IMR-90 (cell line): ENCODE data around the gene TAOK1. TPM values are rescaled to one million over a fixed set of nuclear protein-coding genes. Genes with fewer than 3 reads are reported as not detected.

Experiments
- ATAC-seq: fragments of 200-7000 bp; cut with Tn5 transposase; 2 replicates; pipeline ENCODE4 v1.9.1; 2020; ENCODE audit warnings: low read depth, mild to moderate bottlenecking, moderate library complexity
- BruUV-seq: library from RNA; stranded (reverse); fragments of 400-500 nt; replicated peaks from 2 replicates; lab custom pipeline; 2021; lab: Mats Ljungman, UMichigan
- CTCF ChIA-PET: fragments of 300-600 bp; formaldehyde crosslinking; extraction: SDS; loops from one replicate; lab custom pipeline; 2021; ENCODE audit warnings: antibody characterized with exemption; lab: Yijun Ruan, JAX
- POLR2A ChIA-PET: fragments of 300-600 bp; sonication (Branson Sonifier 250); formaldehyde crosslinking; loops from one replicate; lab custom pipeline; 2022; ENCODE audit warnings: antibody characterized with exemption; ENCODE audit not compliant: unreplicated experiment; lab: Charles Lee
- DNase-seq: peaks from one replicate; pipeline ENCODE4 v3.0.0; 2013
- H2AFZ ChIP-seq: replicated peaks from 2 replicates; pipeline ENCODE3; 2013; ENCODE audit warnings: low read length, mild to moderate bottlenecking; ENCODE audit not compliant: poor library complexity
- H2AK5ac ChIP-seq: 2 replicates; pipeline ENCODE4 v1.6.1; 2013; ENCODE audit warnings: low read depth, low read length, inconsistent platforms
- H2AK9ac ChIP-seq: replicated peaks from 2 replicates; pipeline ENCODE3; 2013; ENCODE audit warnings: mild to moderate bottlenecking, low read depth, low read length, moderate library complexity; ENCODE audit not compliant: poor library complexity
- H2BK120ac ChIP-seq: 2 replicates; pipeline ENCODE4 v1.6.1; 2013; ENCODE audit warnings: low read depth, low read length, inconsistent platforms
- H2BK15ac ChIP-seq: 3 replicates; pipeline ENCODE4 v1.6.1; 2013; ENCODE audit warnings: low read depth, low read length, inconsistent platforms
- H2BK20ac ChIP-seq: 2 replicates; pipeline ENCODE4 v1.6.1; 2013; ENCODE audit warnings: low read depth, mild to moderate bottlenecking, inconsistent platforms, low read length, moderate library complexity
- H2BK5ac ChIP-seq: 2 replicates; pipeline ENCODE4 v1.6.1; 2013; ENCODE audit warnings: mild to moderate bottlenecking, low read depth, low read length, inconsistent platforms; ENCODE audit not compliant: poor library complexity, severe bottlenecking
- H3K14ac ChIP-seq: replicated peaks from 2 replicates; pipeline ENCODE4 v1.6.1; 2013; ENCODE audit warnings: low read depth, low read length, inconsistent platforms
- H3K18ac ChIP-seq: 2 replicates; pipeline ENCODE4 v1.6.1; 2013; ENCODE audit warnings: low read depth, low read length, control low read depth
- H3K23ac ChIP-seq: 2 replicates; pipeline ENCODE4 v1.6.1; 2013; ENCODE audit warnings: low read depth, low read length, inconsistent platforms
- H3K27ac ChIP-seq: 2 replicates; pipeline ENCODE4 v1.5.1; 2013; ENCODE audit warnings: mild to moderate bottlenecking, control low read depth, low read length; ENCODE audit not compliant: insufficient read depth
- H3K27me3 ChIP-seq: 2 replicates; pipeline ENCODE4 v1.6.1; 2013; ENCODE audit warnings: low read length; ENCODE audit not compliant: control insufficient read depth, insufficient read depth
- H3K36me3 ChIP-seq: 2 replicates; pipeline ENCODE4 v1.6.1; 2013; ENCODE audit warnings: low read length, mixed read lengths; ENCODE audit not compliant: control insufficient read depth, insufficient read depth
- H3K4ac ChIP-seq: 2 replicates; pipeline ENCODE4 v1.6.1; 2013; ENCODE audit warnings: low read depth, low read length, inconsistent platforms
- H3K4me1 ChIP-seq: 2 replicates; pipeline ENCODE4 v1.6.1; 2013; ENCODE audit warnings: low read length, mixed read lengths; ENCODE audit not compliant: control insufficient read depth, insufficient read depth
- H3K4me2 ChIP-seq: 2 replicates; pipeline ENCODE4 v1.6.1; 2013; ENCODE audit warnings: low read depth, mild to moderate bottlenecking, control low read depth, low read length, moderate library complexity
- H3K4me3 ChIP-seq: 2 replicates; pipeline ENCODE4 v1.5.1; 2013; ENCODE audit warnings: low read depth, mild to moderate bottlenecking, control low read depth, low read length, moderate library complexity; ENCODE audit not compliant: insufficient read depth
- H3K56ac ChIP-seq: 2 replicates; pipeline ENCODE4 v1.6.1; 2013; ENCODE audit warnings: low read length, inconsistent platforms; ENCODE audit not compliant: insufficient read depth; ENCODE audit errors: extremely low read depth
- H3K79me1 ChIP-seq, 2 experiments: 2 replicates each; pipeline ENCODE4 v1.6.1; 2013; ENCODE audit warnings: low read length in 2 of 2, inconsistent platforms in 1 of 2, low read depth in 1 of 2
- H3K9ac ChIP-seq: 2 replicates; pipeline ENCODE4 v1.6.1; 2013; ENCODE audit warnings: low read depth, low read length, control low read depth
- H3K9me1 ChIP-seq: 2 replicates; pipeline ENCODE4 v1.6.1; 2013; ENCODE audit warnings: low read length, inconsistent platforms; ENCODE audit not compliant: insufficient read depth
- H3K9me3 ChIP-seq: 2 replicates; pipeline ENCODE4 v1.6.1; 2013; ENCODE audit warnings: low read length; ENCODE audit not compliant: control insufficient read depth, insufficient read depth
- H4K20me1 ChIP-seq: 2 replicates; pipeline ENCODE4 v1.6.1; 2013; ENCODE audit warnings: low read length, inconsistent platforms; ENCODE audit not compliant: insufficient read depth
- H4K5ac ChIP-seq: 2 replicates; pipeline ENCODE4 v1.6.1; 2013; ENCODE audit warnings: mild to moderate bottlenecking, low read depth, low read length, control low read depth
- H4K8ac ChIP-seq, 2 experiments: 2 replicates each; pipeline ENCODE4 v1.6.1; 2013; ENCODE audit warnings: low read depth in 2 of 2, low read length in 2 of 2, control low read depth in 1 of 2, inconsistent platforms in 1 of 2
- H4K91ac ChIP-seq: 2 replicates; pipeline ENCODE4 v1.6.1; 2013; ENCODE audit warnings: low read depth, low read length, inconsistent platforms; ENCODE audit not compliant: insufficient read depth
- CEBPB ChIP-seq: IDR thresholded peaks from 2 replicates; pipeline ENCODE4 v1.6.1; 2012; ENCODE audit warnings: low read depth, low read length, improper control_type of control experiment
- MXI1 ChIP-seq: IDR thresholded peaks from 2 replicates; pipeline ENCODE4 v1.6.1; 2012; ENCODE audit warnings: low read depth, mild to moderate bottlenecking, low read length, moderate library complexity, borderline replicate concordance
- NFE2L2 ChIP-seq: fragments of 150-350 bp; IDR thresholded peaks from 2 replicates; pipeline ENCODE4 v1.6.1; 2016; ENCODE audit warnings: low read depth, mild to moderate bottlenecking, low read length
- RCOR1 ChIP-seq: IDR thresholded peaks from 2 replicates; pipeline ENCODE4 v1.6.1; 2012; ENCODE audit warnings: mild to moderate bottlenecking, low read length, improper control_type of control experiment; ENCODE audit not compliant: insufficient replicate concordance
- WGBS, 2 experiments: methylation state at CpG; one replicate each; pipeline versions ENCODE4 v1.1.5 to v1.1.7; 2013; ENCODE audit warnings: missing lambda C conversion rate in 2 of 2; ENCODE audit not compliant: insufficient read length in 1 of 2; ENCODE audit errors: extremely low coverage in 2 of 2; 5-methylcytosine and 5-hydroxymethylcytosine counted together
- dilution Hi-C: fragments of 300-500 bp; cut with HindIII; formaldehyde crosslinking; loops from one replicate; pipeline ENCODE4 v1.14.3; 2018; ENCODE audit warnings: low sequenced_read_pairs; ENCODE audit not compliant: unreplicated experiment
- in situ Hi-C: fragments of 300-500 bp; cut with MboI; formaldehyde crosslinking; loops from 3 replicates; pipeline ENCODE4 v1.14.3; 2019; ENCODE audit warnings: low sequenced_read_pairs, inconsistent platforms, mixed read lengths
- intact Hi-C: fragments of 100-400 bp; cut with micrococcal nuclease; formaldehyde crosslinking; loops from 2 replicates; pipeline ENCODE4 v1.10.0; 2022
- polyA plus RNA-seq, 3 experiments: library from polyadenylated mRNA; depleted of rRNA; stranded (reverse); fragments of >200 nt; gene quantifications; 2 replicates each; pipeline ENCODE4 v1.2.3, GENCODE V29; 2012; ENCODE audit warnings: low replicate concordance in 1 of 3
- total RNA-seq: library from RNA; depleted of rRNA; stranded (reverse); fragments of >200 nt; gene quantifications from 2 replicates; pipeline ENCODE4 v1.2.3, GENCODE V29; 2012
- TF ChIP-seq, protein P1 (sequence below): conservative IDR thresholded peaks from 2 replicates; pipeline ENCODE4 v1.5.1; 2012; ENCODE audit warnings: mild to moderate bottlenecking, low read depth, low read length, improper control_type of control experiment

The TAOK1 gene
- total and polyA plus RNA-seq, 2 of the 4 experiments (the other 2 are of a cell fraction), result 9.8 to 91.8 TPM

DNA sequence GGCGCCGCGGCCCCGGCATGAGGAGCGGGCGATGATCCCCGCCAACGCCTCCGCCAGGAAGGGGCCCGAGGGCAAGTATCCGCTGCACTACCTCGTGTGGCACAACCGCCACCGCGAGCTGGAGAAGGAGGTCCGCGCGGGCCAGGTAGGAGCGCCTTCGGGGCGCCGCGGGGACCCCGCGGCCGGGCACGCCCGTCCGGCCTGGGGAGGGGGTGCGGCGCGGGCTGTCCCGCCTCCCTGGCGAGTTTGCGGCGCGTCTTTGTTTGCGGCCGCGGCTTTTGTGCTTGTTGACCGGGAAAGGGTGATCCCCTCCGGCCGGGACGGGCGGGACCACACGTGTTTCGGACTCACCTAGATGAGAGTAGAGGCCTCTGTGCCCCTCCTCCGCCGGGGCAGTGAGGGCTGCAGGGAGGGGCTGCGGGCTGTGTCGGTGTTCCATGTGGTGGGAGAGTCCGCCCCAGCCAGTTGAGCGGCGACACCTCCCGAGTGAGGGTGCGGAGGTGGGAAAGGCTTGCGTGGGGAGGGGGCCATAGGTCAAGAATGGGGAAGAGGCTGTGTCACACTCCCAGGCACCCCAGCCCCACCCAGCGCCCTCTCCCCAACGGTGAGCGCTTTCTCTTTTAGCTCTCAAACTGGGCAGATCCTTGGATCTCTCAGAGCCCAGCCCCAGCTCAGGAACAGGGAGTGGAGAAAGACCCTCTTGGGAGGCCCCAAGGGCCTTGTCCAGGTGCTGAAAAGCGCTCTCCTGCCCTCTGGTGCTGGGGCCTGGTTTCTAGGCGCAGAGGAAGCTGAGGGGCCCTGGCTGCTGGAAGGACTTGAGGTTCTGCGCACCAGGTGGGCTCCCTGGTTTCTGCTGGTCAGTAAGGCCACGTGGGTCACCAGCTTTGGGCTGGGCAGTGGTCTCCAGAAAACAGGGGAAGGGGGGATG is 203.7 kb downstream of the TAOK1 start:
- peaks cover 2% of the 10 kb centered on the region; the same call in 1 of the 2 replicates for H3K27me3 ChIP-seq
- H2BK20ac ChIP-seq, result no peak overlapping the region
- H3K18ac ChIP-seq, result no peak overlapping the region
- H2BK15ac ChIP-seq, result no peak overlapping the region
- H3K9me1 ChIP-seq, result no peaks in the 10 kb centered on the region; the same call in 1 of the 2 replicates
- peak overlapping the region; percentile 86 for H3K4me2 ChIP-seq
- 1% methylated on average over 14 of the region's 64 CpGs; no CpG with 5 or more reads in 1 of the 2 experiments for WGBS, 2 experiments
- no peak overlapping the region for H2AK5ac ChIP-seq
- H4K8ac ChIP-seq, result no peak overlapping the region; a peak in 1 of 4 replicates
- CTCF ChIA-PET, result interaction anchor here (1.2 kb wide), 1 partner anchor 24 kb away, joined by 3 read pairs; no protein-coding TSS in a partner anchor
- H3K9me3 ChIP-seq, result no peaks in the 10 kb centered on the region
- dilution Hi-C loops, result no loop called here
- H2BK5ac ChIP-seq, result no peak overlapping the region
- no peak for TF ChIP-seq RCOR1
- TF ChIP-seq MXI1, result peak; percentile 76; the same call in 1 of the 2 replicates
- no peak for TF ChIP-seq CEBPB
- no peak for TF ChIP-seq NFE2L2
- TF ChIP-seq, protein P1, sequence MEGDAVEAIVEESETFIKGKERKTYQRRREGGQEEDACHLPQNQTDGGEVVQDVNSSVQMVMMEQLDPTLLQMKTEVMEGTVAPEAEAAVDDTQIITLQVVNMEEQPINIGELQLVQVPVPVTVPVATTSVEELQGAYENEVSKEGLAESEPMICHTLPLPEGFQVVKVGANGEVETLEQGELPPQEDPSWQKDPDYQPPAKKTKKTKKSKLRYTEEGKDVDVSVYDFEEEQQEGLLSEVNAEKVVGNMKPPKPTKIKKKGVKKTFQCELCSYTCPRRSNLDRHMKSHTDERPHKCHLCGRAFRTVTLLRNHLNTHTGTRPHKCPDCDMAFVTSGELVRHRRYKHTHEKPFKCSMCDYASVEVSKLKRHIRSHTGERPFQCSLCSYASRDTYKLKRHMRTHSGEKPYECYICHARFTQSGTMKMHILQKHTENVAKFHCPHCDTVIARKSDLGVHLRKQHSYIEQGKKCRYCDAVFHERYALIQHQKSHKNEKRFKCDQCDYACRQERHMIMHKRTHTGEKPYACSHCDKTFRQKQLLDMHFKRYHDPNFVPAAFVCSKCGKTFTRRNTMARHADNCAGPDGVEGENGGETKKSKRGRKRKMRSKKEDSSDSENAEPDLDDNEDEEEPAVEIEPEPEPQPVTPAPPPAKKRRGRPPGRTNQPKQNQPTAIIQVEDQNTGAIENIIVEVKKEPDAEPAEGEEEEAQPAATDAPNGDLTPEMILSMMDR, result 0 out of 2 replicates have a peak, but pooled peaks have one; percentile 17
- H2BK120ac ChIP-seq, result no peak overlapping the region
- H2AK9ac ChIP-seq, result peak overlapping the region; percentile 86
- POLR2A ChIA-PET, result no interaction called here
- H2AFZ ChIP-seq, result peak overlapping the region; percentile 89
- 0 out of 2 replicates have a peak overlapping the region, but pooled peaks have one; percentile 48 for H3K9ac ChIP-seq
- DNase-seq (peak; percentile 24), ATAC-seq (no peak)
- peaks cover 30% of the 10 kb centered on the region for H3K4me1 ChIP-seq
- H3K79me1 ChIP-seq, result peaks cover 0 to 24% of the 10 kb centered on the region in 2 experiments; a peak in 3 of 4 replicates
- intact Hi-C loops, result no loop called here
- H4K5ac ChIP-seq, result no peak overlapping the region
- H3K14ac ChIP-seq, result no peak overlapping the region
- no peak overlapping the region for H3K56ac ChIP-seq
- in situ Hi-C loops, result no loop called here
- peaks cover 36% of the 10 kb centered on the region for H4K20me1 ChIP-seq
- BruUV-seq, result no TSS peak
- no peaks in the 10 kb centered on the region for H3K36me3 ChIP-seq
- H4K91ac ChIP-seq, result no peak overlapping the region
- H3K27ac ChIP-seq, result no peak overlapping the region
- H3K23ac ChIP-seq, result no peak overlapping the region; the same call in 1 of the 2 replicates
- peak overlapping the region; percentile 73 for H3K4me3 ChIP-seq
- no peak overlapping the region for H3K4ac ChIP-seq
